Nephron progenitor cell (in vitro differentiated cells): ENCODE results near the gene VKORC1.

Experiments used
- DNase-seq: peaks from one replicate; pipeline ENCODE4 v3.0.0; 2021
- H3K27ac Mint-ChIP-seq: 2 replicates; pipeline ENCODE4 v1.8.0; 2021; ENCODE audit warnings: mild to moderate bottlenecking, moderate library complexity, mixed read lengths
- H3K27me3 Mint-ChIP-seq: 2 replicates; pipeline ENCODE4 v1.8.0; 2021; ENCODE audit warnings: mild to moderate bottlenecking, low read depth, mixed read lengths; ENCODE audit not compliant: poor library complexity
- H3K36me3 Mint-ChIP-seq: 2 replicates; pipeline ENCODE4 v1.8.0; 2021; ENCODE audit warnings: low read depth, mixed read lengths
- H3K4me1 Mint-ChIP-seq: 2 replicates; pipeline ENCODE4 v1.8.0; 2021; ENCODE audit warnings: mixed read lengths
- H3K4me3 Mint-ChIP-seq: 2 replicates; pipeline ENCODE4 v1.8.0; 2021; ENCODE audit warnings: mild to moderate bottlenecking, moderate library complexity, mixed read lengths
- H3K9me3 Mint-ChIP-seq: 2 replicates; pipeline ENCODE4 v1.8.0; 2021; ENCODE audit warnings: mild to moderate bottlenecking, moderate library complexity, mixed read lengths
- TF ChIP-seq, protein P1 (sequence below): fragments of 200-600 bp; sonication (generic); IDR thresholded peaks from 2 replicates; pipeline ENCODE4 v1.5.0; 2021; ENCODE audit warnings: antibody characterized with exemption

VKORC1 gene

GRCh38 chr16:31073142-31073969, 21.2 kb downstream of the VKORC1 start:
- DNase-seq, result peak; percentile 93
- peaks cover 3% of the 10 kb centered on the region for H3K27me3 Mint-ChIP-seq
- no peaks in the 10 kb centered on the region for H3K9me3 Mint-ChIP-seq
- peak overlapping the region; percentile 97 for H3K4me3 Mint-ChIP-seq
- peaks cover 32% of the 10 kb centered on the region for H3K4me1 Mint-ChIP-seq
- H3K27ac Mint-ChIP-seq, result peak overlapping the region; percentile 93
- H3K36me3 Mint-ChIP-seq, result peaks cover 20% of the 10 kb centered on the region
- TF ChIP-seq, protein P1, sequence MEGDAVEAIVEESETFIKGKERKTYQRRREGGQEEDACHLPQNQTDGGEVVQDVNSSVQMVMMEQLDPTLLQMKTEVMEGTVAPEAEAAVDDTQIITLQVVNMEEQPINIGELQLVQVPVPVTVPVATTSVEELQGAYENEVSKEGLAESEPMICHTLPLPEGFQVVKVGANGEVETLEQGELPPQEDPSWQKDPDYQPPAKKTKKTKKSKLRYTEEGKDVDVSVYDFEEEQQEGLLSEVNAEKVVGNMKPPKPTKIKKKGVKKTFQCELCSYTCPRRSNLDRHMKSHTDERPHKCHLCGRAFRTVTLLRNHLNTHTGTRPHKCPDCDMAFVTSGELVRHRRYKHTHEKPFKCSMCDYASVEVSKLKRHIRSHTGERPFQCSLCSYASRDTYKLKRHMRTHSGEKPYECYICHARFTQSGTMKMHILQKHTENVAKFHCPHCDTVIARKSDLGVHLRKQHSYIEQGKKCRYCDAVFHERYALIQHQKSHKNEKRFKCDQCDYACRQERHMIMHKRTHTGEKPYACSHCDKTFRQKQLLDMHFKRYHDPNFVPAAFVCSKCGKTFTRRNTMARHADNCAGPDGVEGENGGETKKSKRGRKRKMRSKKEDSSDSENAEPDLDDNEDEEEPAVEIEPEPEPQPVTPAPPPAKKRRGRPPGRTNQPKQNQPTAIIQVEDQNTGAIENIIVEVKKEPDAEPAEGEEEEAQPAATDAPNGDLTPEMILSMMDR, result no peak

DNA sequence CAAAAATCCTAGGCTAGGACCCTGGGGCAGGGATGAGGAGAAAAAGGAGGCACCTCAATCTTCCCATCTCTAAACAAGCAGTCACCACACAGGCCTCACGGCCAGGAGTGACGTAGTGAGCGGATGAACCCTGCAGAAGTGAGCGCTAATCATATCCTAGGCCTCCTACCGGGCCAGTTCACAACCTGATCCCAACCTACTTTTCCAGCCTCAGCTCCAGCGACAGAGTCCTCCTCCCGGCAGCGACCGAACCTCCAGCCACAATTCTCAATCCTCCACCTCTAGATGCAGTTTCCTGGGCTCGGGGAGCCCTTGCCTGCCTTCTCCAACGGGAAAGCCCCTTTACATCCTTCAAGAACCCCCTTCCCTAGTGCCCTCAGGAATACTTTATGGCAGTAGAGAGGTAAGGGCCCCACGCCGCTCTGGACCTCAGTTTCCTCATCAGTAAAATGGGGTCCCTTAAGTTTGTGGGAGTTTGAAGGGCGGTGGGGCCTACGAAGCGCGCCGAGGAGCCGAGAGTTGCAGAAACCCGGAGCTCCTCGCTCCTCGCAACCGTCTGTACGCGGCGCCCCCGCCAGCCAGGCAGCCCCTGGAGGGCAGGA, 22.0 kb downstream of the VKORC1 start:
- peaks cover 3% of the 10 kb centered on the region for H3K27me3 Mint-ChIP-seq
- H3K4me3 Mint-ChIP-seq, result peak overlapping the region; percentile 94
- peaks cover 13% of the 10 kb centered on the region for H3K36me3 Mint-ChIP-seq
- peak; percentile 23 for DNase-seq
- TF ChIP-seq, protein P1, result no peak
- peaks cover 32% of the 10 kb centered on the region for H3K4me1 Mint-ChIP-seq
- no peaks in the 10 kb centered on the region for H3K9me3 Mint-ChIP-seq
- H3K27ac Mint-ChIP-seq, result peak overlapping the region; percentile 91

- H3K4me3 Mint-ChIP-seq, result peak overlapping the region; percentile 94
- H3K27ac Mint-ChIP-seq, result no peak overlapping the region
- TF ChIP-seq, protein P1, result no peak
- DNase-seq, result no peak
- H3K27me3 Mint-ChIP-seq, result peaks cover 3% of the 10 kb centered on the region
- H3K36me3 Mint-ChIP-seq, result peaks cover 11% of the 10 kb centered on the region
- H3K9me3 Mint-ChIP-seq, result no peaks in the 10 kb centered on the region
- H3K4me1 Mint-ChIP-seq, result peaks cover 32% of the 10 kb centered on the region
Measured at GRCh38 chr16:31071861-31072260, 22.7 kb downstream of the VKORC1 start.

GRCh38 chr16:31067342-31067741, 27.3 kb downstream of the VKORC1 start:
- Mint-ChIP-seq H3K27ac (no peak overlapping the region), H3K36me3 (peaks cover 34% of the 10 kb centered on the region), H3K27me3 (peaks cover 3% of the 10 kb centered on the region), H3K4me1 (peaks cover 16% of the 10 kb centered on the region), H3K9me3 (no peaks in the 10 kb centered on the region), H3K4me3 (no peak overlapping the region)
- TF ChIP-seq, protein P1, result no peak
- DNase-seq, result no peak

DNA sequence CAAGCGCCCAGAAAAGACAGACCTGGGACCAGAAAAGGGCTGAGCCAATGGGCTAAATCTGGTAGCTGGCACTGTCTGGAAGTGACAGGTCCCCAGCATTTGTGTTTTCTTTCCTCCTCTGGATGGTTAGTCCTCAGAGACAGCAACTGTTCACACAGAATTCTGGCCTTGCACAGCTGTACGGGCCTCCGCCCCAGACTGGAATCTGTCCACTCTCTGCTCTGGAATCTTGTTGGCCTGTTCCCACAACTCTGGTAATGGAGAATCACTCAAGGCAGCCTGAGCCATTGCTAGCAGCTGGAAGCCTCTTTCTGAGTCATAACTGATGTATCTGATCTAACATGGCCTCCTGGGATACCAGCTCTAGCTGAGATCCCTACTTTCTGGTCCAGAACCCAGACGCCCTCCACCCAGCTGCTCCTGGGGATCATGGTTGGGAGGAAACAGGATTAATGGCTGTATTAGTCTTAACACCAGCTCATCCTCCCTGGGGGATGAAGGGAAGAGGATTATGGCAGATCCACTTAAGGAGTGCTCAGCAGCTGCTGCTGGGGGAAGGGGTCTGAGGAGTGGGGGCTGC, 29.6 kb downstream of the VKORC1 start:
- Mint-ChIP-seq H3K4me1 (peaks cover 7% of the 10 kb centered on the region), H3K27me3 (no peaks in the 10 kb centered on the region), H3K9me3 (no peaks in the 10 kb centered on the region), H3K36me3 (peaks cover 54% of the 10 kb centered on the region), H3K27ac (peak overlapping the region; percentile 84), H3K4me3 (no peak overlapping the region)
- DNase-seq, result no peak
- TF ChIP-seq, protein P1, result no peak
